Stimulated activated CD8-positive, alpha-beta memory T cell treated with anti-CD3 and anti-CD28 coated beads, Interleukin-2, amount 100 ng/mL, for 48 hours (primary cell): ENCODE results near the gene ZFPM1.
"Not testable (repeated sequence)": the region's sequence is repeated elsewhere in the genome, so short reads cannot be mapped to it uniquely, and the experiment has no call there.

Source experiments
- DNase-seq, 2 donors: peaks; one replicate each; pipeline ENCODE4 v3.0.0-alpha.2; 2020; ENCODE audit warnings: low read depth in 2 of 2

ZFPM1 gene

GRCh38 chr16:88453217-88453531, at the start of gene ZFPM1:
ZFPM1 (plus strand) TSS chr16:88453280; CDS start chr16:88453639, 359 bp downstream.
- no peak for DNase-seq

- no peak for DNase-seq
Observed at GRCh38 chr16:88403794-88404581, 49.1 kb upstream of the ZFPM1 start.

- no peak for DNase-seq
Observed at GRCh38 chr16:88404769-88405168, 48.3 kb upstream of the ZFPM1 start.

- DNase-seq, result no peak
Observed at GRCh38 chr16:88405216-88406060, 47.6 kb upstream of the ZFPM1 start.

- DNase-seq, result no peak
Observed at GRCh38 chr16:88406096-88407041, 46.7 kb upstream of the ZFPM1 start.

GRCh38 chr16:88407042-88407420, 46.0 kb upstream of the ZFPM1 start:
- no peak for DNase-seq

GRCh38 chr16:88407807-88408206, 45.3 kb upstream of the ZFPM1 start:
- no peak for DNase-seq

GRCh38 chr16:88408561-88409142, 44.4 kb upstream of the ZFPM1 start:
- DNase-seq, result no peak

GRCh38 chr16:88409296-88410065, 43.6 kb upstream of the ZFPM1 start:
- no peak for DNase-seq

GRCh38 chr16:88410297-88410968, 42.6 kb upstream of the ZFPM1 start:
- not testable (repeated sequence) for DNase-seq

- no peak for DNase-seq
Observed at GRCh38 chr16:88411951-88412576, 41.0 kb upstream of the ZFPM1 start.

- DNase-seq, result no peak
Observed at GRCh38 chr16:88412766-88413165, 40.3 kb upstream of the ZFPM1 start.

- DNase-seq, result no peak
Observed at GRCh38 chr16:88413231-88413630, 39.8 kb upstream of the ZFPM1 start.

- DNase-seq, result no peak
Observed at GRCh38 chr16:88413631-88414030, 39.4 kb upstream of the ZFPM1 start.

- DNase-seq, result no peak
Observed at GRCh38 chr16:88414521-88415380, 38.3 kb upstream of the ZFPM1 start.

GRCh38 chr16:88415381-88415705, 37.7 kb upstream of the ZFPM1 start:
- no peak for DNase-seq

- DNase-seq, result no peak
Observed at GRCh38 chr16:88415713-88416323, 37.3 kb upstream of the ZFPM1 start.

GRCh38 chr16:88416686-88417085, 36.4 kb upstream of the ZFPM1 start:
- no peak for DNase-seq
